Mucosa of gallbladder (tissue), 1 donor: Measurements from ENCODE around the gene ATP9A. TPM values are rescaled to one million over a fixed set of nuclear protein-coding genes. Genes with fewer than 3 reads are reported as not detected.
"Not testable (repeated sequence)": the region's sequence is repeated elsewhere in the genome, so short reads cannot be mapped to it uniquely, and the experiment has no call there.

Source experiments
- DNase-seq: peaks from one replicate; pipeline ENCODE4 v3.0.0-alpha.2; 2020; ENCODE audit warnings: low spot score
- total RNA-seq: library from RNA; stranded (reverse); gene quantifications from one replicate; pipeline ENCODE4 v1.2.1, GENCODE V29; 2021
- donor health status: DM: no; HTN: no; CAD: no.

Gene ATP9A
- total RNA-seq, 1 donor from 2014 or later = 49.5 TPM

GRCh38 chr20:51653226-51653625 lies 115.0 kb downstream of the ATP9A start:
- DNase-seq = no peak

- no peak for DNase-seq
These were observed 116.2 kb downstream of the ATP9A start for GRCh38 chr20:51651921-51652549.

DNA sequence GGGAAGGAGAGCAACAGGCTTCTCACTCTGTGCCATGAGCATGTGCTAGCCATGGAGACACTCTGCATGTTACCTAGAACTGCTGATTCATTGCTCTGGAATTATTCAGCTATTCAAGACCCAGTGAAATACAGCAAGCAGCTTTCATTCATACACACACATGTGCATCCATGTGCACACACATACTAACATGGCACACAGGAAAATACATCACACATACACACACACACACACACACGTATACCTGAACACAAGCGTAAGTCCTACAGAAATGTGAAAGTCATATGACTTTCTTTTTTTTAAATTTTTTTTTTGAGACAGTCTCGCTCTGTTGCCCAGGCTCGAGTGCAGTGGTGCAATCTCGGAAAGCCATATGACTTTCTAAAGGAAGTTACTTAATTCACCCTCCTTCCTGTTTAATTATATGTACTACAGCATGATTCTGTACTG lies 117.5 kb downstream of the ATP9A start:
- no peak for DNase-seq

DNA sequence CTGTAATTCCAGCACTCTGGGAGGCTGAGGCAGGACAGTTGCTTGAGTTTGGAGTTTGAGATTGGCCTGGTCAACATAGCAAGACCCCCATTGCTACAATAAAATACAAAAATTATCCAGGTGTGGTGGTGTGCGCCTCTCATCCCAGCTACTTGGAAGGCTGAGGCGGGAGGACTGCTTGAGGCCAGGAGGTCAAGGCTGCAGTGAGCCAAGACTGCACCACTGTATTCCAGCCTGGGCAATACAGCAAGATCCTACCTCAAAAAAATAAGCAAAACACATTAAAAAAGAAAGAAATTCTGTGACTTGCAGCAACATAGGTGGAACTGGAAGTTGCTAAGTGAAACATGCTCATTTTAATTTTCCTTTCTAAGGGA lies 119.6 kb downstream of the ATP9A start:
- no peak for DNase-seq

- no peak for DNase-seq
These were observed 120.3 kb downstream of the ATP9A start for GRCh38 chr20:51647674-51648570.

- not testable (repeated sequence) for DNase-seq
These were observed 124.4 kb downstream of the ATP9A start for GRCh38 chr20:51643810-51644209.

GRCh38 chr20:51643390-51643789 lies 124.8 kb downstream of the ATP9A start:
- no peak for DNase-seq

- DNase-seq = no peak
These were observed 126.3 kb downstream of the ATP9A start for GRCh38 chr20:51641866-51642265.

GRCh38 chr20:51640743-51641142 lies 127.4 kb downstream of the ATP9A start:
- no peak for DNase-seq

GRCh38 chr20:51639206-51639832 lies 128.9 kb downstream of the ATP9A start:
- DNase-seq = peak; percentile 66

DNA sequence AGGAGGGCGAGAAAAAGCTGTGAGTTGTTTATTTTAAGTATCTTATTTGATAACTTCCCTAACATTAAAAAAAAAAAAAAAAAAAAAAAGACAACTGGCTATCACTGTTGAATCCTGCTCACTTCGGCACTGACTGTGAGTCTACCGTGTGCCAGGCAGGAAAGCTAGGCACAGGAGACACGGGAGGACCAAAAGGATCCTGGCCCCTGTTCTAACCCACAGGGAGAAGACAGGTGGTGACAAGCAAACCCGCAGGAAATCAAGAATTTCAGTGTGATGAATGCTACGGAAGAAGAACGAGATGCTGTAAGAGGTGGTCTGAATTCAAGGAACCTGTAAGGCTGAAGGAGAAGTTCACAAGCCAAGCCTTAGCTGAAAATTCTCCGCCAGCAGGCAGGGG lies 130.9 kb downstream of the ATP9A start:
- DNase-seq = no peak

DNA sequence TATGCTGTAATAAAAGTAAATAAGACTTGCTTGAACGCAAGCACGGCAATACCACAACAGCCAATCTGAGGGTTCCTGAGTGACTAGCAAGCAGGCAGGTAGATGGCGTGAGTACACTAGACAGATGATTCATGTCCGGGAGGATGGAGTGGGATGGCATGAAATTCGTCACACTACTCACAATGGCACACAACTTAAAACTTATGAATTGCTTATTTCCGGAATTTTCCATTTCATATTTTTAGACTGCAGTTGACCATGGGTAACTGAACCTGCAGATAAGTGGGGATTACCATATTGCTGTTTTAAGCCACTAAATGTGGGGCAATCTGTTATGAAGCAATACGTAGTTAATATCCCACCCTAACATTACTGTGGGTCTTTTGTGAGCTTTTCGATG lies 132.1 kb downstream of the ATP9A start:
- no peak for DNase-seq

DNA sequence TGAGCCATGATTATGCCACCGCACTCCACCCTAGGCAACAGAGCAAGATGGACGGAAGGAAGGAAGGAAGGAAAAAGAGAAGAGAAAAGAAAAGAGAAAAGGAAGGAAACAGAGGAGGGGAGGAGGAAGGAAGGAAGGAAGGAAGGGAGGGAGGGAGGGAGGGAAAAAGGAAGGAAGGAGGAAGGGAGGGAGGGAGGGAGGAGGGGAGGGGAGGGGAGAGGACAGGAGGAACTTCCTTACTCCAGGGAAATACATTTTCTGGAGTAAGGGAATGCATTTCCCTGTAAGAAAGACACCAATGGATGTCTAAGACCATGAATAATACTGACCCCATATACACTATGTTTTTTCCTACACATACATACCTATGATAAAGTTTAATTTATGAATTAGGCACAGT lies 132.5 kb downstream of the ATP9A start:
- no peak for DNase-seq

DNA sequence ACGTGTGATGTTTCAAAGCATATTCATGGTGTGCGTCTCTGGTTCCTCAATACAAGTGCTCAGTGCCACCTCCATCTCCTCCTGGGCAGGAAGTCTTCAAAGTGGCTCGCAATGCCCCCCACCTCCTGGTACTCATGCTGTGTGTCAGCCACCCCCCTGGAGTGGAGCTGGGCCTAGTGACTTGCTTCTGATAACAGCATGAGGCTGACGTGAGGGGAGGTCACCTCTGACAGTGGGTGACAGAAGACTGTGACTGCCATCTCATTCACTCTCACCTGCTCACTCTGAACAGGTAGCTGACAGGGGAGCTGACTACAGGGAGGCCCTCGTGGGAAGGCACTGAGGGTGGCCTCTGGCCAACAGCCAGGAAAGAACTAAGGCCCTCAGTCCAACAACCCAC lies 133.3 kb downstream of the ATP9A start:
- DNase-seq = no peak

- DNase-seq = no peak
These were observed 133.9 kb downstream of the ATP9A start for GRCh38 chr20:51634257-51634656.

DNA sequence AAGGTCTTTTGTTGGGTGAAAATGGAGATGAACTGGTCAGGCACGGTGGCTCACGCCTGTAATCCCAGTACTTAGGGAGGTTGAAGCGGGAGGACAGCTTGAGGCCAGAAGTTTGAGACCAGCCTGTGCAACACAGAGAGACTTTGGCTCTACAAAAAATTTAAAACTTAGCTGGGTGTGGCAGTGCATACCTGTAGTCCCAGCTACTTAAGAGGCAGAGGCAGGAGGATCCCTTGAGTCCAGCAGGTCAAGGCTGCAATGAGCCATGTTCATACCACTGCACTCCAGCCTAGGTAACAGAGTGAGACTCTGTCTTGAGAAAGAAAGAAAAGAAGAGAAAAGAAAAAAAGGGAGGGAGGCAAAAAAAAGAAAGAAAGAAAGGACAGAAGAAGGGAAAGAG lies 134.8 kb downstream of the ATP9A start:
- DNase-seq = no peak

DNA sequence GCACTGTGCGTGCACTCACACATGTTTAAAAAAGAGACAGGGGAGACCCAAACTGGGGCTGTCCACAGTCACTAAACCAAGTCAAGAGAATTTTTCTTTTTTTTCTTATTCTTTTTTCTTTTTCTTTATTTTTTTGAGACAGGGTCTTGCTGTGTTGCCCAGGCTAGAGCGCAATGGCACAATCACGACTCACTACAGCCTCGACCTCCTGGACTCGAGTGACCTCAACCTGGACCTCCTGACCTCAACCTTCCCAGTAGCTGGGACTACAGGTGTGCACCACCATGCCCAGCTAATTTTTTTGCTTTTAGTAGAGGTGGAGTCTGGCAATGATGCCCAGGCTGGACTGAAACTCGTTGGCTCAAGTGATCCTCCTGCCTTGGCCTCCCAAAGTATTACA lies 136.2 kb downstream of the ATP9A start:
- DNase-seq = no peak

DNA sequence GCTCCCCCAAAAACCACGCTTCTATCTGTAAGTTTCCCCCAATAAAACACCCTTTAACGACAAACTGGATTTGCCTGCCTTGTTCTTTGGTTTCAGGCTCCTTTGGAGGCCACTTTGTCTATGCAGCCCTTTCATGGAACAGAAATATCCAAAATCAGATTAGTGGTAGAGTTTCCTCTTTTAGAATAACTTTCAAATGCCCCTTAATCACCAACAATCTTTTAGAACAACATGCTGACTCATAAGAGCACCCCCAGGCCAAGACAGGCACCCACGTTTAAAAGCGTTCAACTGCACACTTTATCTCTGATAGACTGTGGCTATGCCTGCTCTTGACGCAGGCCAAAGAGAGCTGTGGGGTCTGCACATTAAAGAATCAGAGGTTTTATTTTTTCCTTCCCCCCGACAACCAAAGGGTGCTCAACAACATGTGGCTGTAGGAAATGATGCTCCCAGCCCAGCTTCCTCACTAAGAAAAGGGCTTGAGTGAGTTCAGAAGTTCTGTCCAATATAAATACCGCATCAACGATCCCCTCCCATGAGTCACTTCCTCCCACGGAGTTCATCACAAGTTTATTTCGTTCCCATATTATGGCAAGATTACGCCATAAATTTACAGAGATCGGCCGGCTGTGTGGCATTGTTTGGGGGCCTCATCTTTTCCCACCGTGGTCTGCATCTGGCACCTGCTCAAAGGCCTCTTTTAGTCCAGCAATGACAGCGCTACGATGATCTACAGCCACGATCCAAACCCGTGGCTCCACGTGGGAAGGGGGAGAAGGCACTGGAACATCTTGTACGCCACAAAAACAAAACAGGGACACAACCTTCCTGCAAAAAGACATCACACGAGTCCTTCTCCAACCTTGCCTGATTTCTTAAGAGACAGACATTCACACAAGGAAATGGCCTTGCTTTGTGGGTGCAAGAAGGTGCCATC lies 136.9 kb downstream of the ATP9A start:
- peak; percentile 51 for DNase-seq

DNA sequence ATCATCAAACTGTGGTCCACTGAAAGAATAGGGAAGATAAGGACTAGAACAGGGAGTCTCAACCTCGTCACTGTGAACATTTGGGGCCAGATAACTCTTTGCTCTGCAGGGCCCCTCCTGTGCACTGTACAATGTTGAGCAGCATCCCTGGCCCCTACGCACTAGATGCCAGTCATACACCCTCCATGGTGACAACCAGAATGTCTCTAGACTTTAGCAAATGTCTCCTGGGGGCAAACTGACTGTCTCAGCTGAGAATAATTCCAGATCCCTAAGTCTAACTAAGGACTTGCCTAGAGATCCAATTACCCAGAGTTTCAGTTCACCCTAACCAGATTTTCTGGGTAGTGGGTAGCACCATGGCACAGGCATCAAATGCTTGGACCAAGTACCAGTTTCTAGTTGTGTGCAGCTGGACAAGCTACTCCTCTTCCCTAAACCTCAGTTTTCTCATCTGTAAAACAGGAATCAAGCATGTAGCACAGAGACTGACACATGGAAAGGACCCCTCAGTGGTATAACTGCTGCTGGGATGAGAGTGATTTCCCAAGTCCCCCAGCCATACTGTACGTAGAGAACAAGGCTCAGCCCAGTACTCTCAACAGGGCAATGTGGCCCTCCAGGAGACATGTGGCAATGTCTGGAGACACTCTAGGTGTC lies 138.7 kb downstream of the ATP9A start:
- no peak for DNase-seq

DNA sequence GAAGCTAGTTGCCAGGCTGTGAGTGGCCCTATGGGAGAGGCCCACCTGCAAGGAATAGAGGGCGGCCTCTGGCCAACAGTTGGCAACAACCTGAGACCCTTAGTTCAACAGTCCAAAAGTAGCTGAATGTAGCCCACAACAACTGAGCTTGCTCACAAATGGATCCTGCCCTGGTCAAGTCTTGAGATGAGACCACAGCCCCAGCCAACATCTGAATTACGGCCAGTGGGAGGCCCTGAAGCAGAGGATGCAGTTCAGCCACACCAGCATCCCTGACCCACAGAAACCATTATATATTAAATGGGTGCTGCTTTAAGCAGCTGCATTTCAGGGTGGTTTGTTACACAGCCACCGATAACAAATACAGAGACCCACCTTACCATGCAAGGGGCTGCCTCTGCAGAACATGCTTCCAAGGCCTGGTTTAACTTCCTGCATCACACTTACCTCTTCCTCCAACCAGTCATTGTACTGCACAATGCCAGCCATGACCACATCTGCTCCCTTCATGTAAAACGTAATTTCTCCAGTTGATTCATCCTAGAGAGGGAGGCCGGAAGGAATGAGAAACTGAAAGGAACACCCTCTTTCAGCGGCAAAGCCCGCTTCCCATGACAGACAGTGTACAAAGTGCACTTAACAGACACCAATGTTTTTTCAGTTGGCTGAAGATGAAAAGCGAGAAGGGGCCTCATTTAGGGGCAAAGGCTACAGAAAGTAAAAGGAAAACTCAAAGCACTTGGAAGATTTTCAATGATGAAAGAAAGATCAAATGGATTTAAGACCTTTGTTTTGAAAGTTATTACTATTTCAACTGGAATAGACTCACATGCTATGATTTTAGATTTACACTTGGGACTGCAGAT lies 139.4 kb downstream of the ATP9A start:
- DNase-seq = no peak
